HepG2 (cell line): ENCODE measurements around the gene ODAPH. TPM values are rescaled to one million over a fixed set of nuclear protein-coding genes. Genes with fewer than 3 reads are reported as not detected.

Experiments used
- ATAC-seq: fragments of 200-7000 bp; cut with Tn5 transposase; 3 replicates; pipeline ENCODE4 v1.9.1; 2020; ENCODE audit warnings: mild to moderate bottlenecking, moderate library complexity
- BruUV-seq: library from RNA; stranded (reverse); fragments of 400-500 nt; replicated peaks from 2 replicates; lab custom pipeline; 2021; lab: Mats Ljungman, UMichigan
- CTCF ChIA-PET: fragments of 300-600 bp; formaldehyde crosslinking; extraction: SDS; loops from one replicate; lab custom pipeline; 2021; ENCODE audit warnings: low total read pairs, inconsistent platforms, low intra/inter-chr PET ratio; lab: Yijun Ruan, JAX
- POLR2A ChIA-PET: fragments of 350-600 bp; sonication (Branson Sonifier 250); formaldehyde crosslinking; loops from one replicate; lab custom pipeline; 2020; ENCODE audit warnings: antibody characterized with exemption, inconsistent platforms; lab: Yijun Ruan, JAX
- DNase-seq: peaks from one replicate; pipeline ENCODE4 v3.0.0-alpha.2; 2015; ENCODE audit warnings: low spot score
- FAIRE-seq: peaks from 3 replicates; lab custom pipeline; 2011; peaks lifted over from hg19 to GRCh38; lab: Jason Lieb, UNC
- H2AFZ ChIP-seq: one replicate; pipeline ENCODE4 v1.6.1; 2011; ENCODE audit warnings: low read length, inconsistent platforms
- H3K27ac ChIP-seq: fragments of 300-600 bp; 3 replicates; pipeline ENCODE4 v1.8.0; 2011; ENCODE audit warnings: mixed run types, mild to moderate bottlenecking, mixed read lengths, low read length, inconsistent platforms; ENCODE audit not compliant: insufficient read depth; ENCODE audit errors: extremely low read length
- H3K27me3 ChIP-seq, 2 experiments: fragments of 200-600 bp in 1 of 2; 2 replicates in 1 of 2; 3 replicates in 1 of 2; pipeline versions ENCODE4 v1.6.0 to v1.8.0; 2011; ENCODE audit warnings: low read length in 2 of 2, mild to moderate bottlenecking in 2 of 2, moderate library complexity in 2 of 2, inconsistent platforms in 1 of 2; ENCODE audit not compliant: insufficient read depth in 2 of 2, control insufficient read depth in 1 of 2
- H3K36me3 ChIP-seq, 2 experiments: fragments of 200-600 bp in 1 of 2; replicated peaks in 1 of 2; 2 replicates in 1 of 2; 3 replicates in 1 of 2; pipeline versions ENCODE4 v1.5.1 to v1.8.0; 2011; ENCODE audit warnings: low read length in 2 of 2, inconsistent platforms in 1 of 2; ENCODE audit not compliant: insufficient read depth in 2 of 2, control insufficient read depth in 1 of 2
- H3K4me1 ChIP-seq: 2 replicates; pipeline ENCODE4 v1.5.1; 2012; ENCODE audit warnings: low read length, inconsistent platforms; ENCODE audit not compliant: insufficient read depth
- H3K4me2 ChIP-seq: 2 replicates; pipeline ENCODE4 v1.6.0; 2011; ENCODE audit warnings: low read depth, low read length, inconsistent platforms
- H3K4me3 ChIP-seq, 3 experiments: fragments of 200-600 bp in 1 of 3; sonication (generic), shearing (Covaris generic) in 1 of 3; replicated peaks in 1 of 3; 2 replicates each; pipeline ENCODE4 v1.5.1; 2011 to 2016; ENCODE audit warnings: low read length in 3 of 3, inconsistent platforms in 2 of 3, low read depth in 2 of 3, mild to moderate bottlenecking in 2 of 3, control low read depth in 1 of 3, mixed read lengths in 1 of 3; ENCODE audit not compliant: insufficient read depth in 1 of 3
- H3K79me2 ChIP-seq: one replicate; pipeline ENCODE4 v1.6.1; 2011; ENCODE audit warnings: low read length, inconsistent platforms; ENCODE audit not compliant: insufficient read depth
- H3K9ac ChIP-seq: 2 replicates; pipeline ENCODE4 v1.6.0; 2011; ENCODE audit warnings: mild to moderate bottlenecking, low read depth, low read length, inconsistent platforms; ENCODE audit not compliant: insufficient read depth
- H3K9me3 ChIP-seq: 2 replicates; pipeline ENCODE4 v1.5.1; 2012; ENCODE audit warnings: mild to moderate bottlenecking, low read length
- H4K20me1 ChIP-seq: 2 replicates; pipeline ENCODE4 v1.6.0; 2011; ENCODE audit warnings: inconsistent platforms, mild to moderate bottlenecking, low read length, moderate library complexity; ENCODE audit not compliant: insufficient read depth
- ERF ChIP-seq: IDR thresholded peaks from 2 replicates; pipeline ENCODE4 v1.6.1; 2018; ENCODE audit warnings: missing biosample characterization, missing genetic modification reagents
- FOSL1 ChIP-seq: sonication (generic); formaldehyde crosslinking; IDR thresholded peaks from 2 replicates; pipeline ENCODE4 v1.9.0; 2021; ENCODE audit warnings: missing genetic modification reagents, borderline replicate concordance
- HNRNPH1 ChIP-seq: fragments of 200-400 bp; formaldehyde crosslinking; optimal IDR thresholded peaks from 2 replicates; pipeline ENCODE3; 2017; ENCODE audit warnings: mild to moderate bottlenecking, low read depth, low read length
- HNRNPLL ChIP-seq: fragments of 200-400 bp; formaldehyde crosslinking; IDR thresholded peaks from 2 replicates; pipeline ENCODE4 v1.6.1; 2017; ENCODE audit warnings: mild to moderate bottlenecking, low read depth, low read length; ENCODE audit not compliant: poor library complexity, severe bottlenecking
- IRX3 ChIP-seq: sonication (generic); formaldehyde crosslinking; IDR thresholded peaks from 2 replicates; pipeline ENCODE4 v1.8.1; 2023; ENCODE audit warnings: mild to moderate bottlenecking, low read depth, missing genetic modification reagents, borderline replicate concordance
- NCOR1 ChIP-seq: fragments of 200-600 bp; sonication (generic); IDR thresholded peaks from 2 replicates; pipeline ENCODE4 v1.7.0; 2017; ENCODE audit warnings: antibody characterized with exemption, low read length, borderline replicate concordance
- ZNF326 ChIP-seq: sonication (generic); formaldehyde crosslinking; IDR thresholded peaks from 2 replicates; pipeline ENCODE4 v1.4.0; 2020; ENCODE audit warnings: missing genetic modification reagents, borderline replicate concordance
- ZNF678 ChIP-seq: sonication (generic); formaldehyde crosslinking; IDR thresholded peaks from 2 replicates; pipeline ENCODE4 v1.4.0; 2020; ENCODE audit warnings: mild to moderate bottlenecking, missing genetic modification reagents
- ZNF766 ChIP-seq: sonication (generic); formaldehyde crosslinking; IDR thresholded peaks from 2 replicates; pipeline ENCODE4 v1.5.0; 2020; ENCODE audit warnings: missing genetic modification reagents, borderline replicate concordance
- ZNF83 ChIP-seq: sonication (generic); formaldehyde crosslinking; IDR thresholded peaks from 2 replicates; pipeline ENCODE4 v1.4.0; 2020; ENCODE audit warnings: missing genetic modification reagents, mild to moderate bottlenecking, borderline replicate concordance
- WGBS: methylation state at CpG from one replicate; pipeline ENCODE4 v1.1.6; 2017; ENCODE audit warnings: low lambda C conversion rate; 5-methylcytosine and 5-hydroxymethylcytosine counted together
- in situ Hi-C: cut with HindIII; loops from 2 replicates; pipeline ENCODE4 v1.10.0; 2017; ENCODE audit warnings: low pct_unique_long_range_greater_than_20kb; ENCODE audit not compliant: extremely low pct_ligation_motif_present
- intact Hi-C: fragments of 100-400 bp; cut with micrococcal nuclease; formaldehyde crosslinking; loops from one replicate; pipeline ENCODE4 v1.10.0; 2022; ENCODE audit not compliant: unreplicated experiment
- polyA plus RNA-seq, 8 experiments: library from polyadenylated mRNA; depleted of rRNA in 3 of 8; stranded (reverse) in 7 of 8; unstranded in 1 of 8; fragments of >200 nt; fragmentation: Illumina TruSeq in 4 of 8; extraction: Trizol in 4 of 8; gene quantifications; 2 replicates each; pipeline versions ENCODE4 v1.2.1 to v1.2.3, GENCODE V29; 2011 to 2016; ENCODE audit warnings: low read depth in 4 of 8, missing spikeins in 1 of 8, mixed read lengths in 1 of 8; ENCODE audit not compliant: insufficient read depth in 1 of 8
- total RNA-seq, 5 experiments: library from RNA; depleted of rRNA; stranded (reverse); fragments of >200 nt; fragmentation: Illumina TruSeq; extraction: Trizol; gene quantifications; 2 replicates each; pipeline ENCODE4 v1.2.3, GENCODE V29; 2016; ENCODE audit warnings: low read depth in 1 of 5
- TF ChIP-seq, protein P1 (sequence below): sonication (generic); formaldehyde crosslinking; IDR thresholded peaks from 2 replicates; pipeline ENCODE4 v1.9.0; 2021; ENCODE audit warnings: missing genetic modification reagents, borderline replicate concordance
- TF ChIP-seq, protein P2 (sequence below): sonication (generic); formaldehyde crosslinking; IDR thresholded peaks from 2 replicates; pipeline ENCODE4 v1.4.0; 2020; ENCODE audit warnings: mild to moderate bottlenecking, low read depth, missing genetic modification reagents

ODAPH gene
- total and polyA plus RNA-seq, 2 of the 13 experiments (the other 11 are each of a cell fraction or from before 2014, with no cell fraction given) = 0.50 TPM; not detected in 1

DNA sequence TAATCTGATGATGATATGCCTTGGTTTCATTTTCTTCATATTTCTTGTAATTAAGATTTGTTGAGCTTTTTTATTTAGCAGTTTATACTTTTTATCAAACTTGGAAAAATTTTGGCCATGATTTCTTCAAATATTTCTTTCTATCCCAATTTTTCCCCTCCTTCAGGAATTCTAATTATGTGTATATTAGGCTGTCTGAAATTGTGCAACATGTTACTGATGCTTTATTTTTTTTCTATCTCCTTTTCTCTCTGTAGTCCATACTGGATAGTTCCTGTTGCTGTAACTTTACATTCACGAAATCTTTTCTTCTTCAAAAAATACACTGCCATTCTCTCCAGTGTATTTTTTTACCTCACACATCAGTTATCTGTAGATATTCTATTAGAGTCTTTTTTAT lies 30.8 kb upstream of the ODAPH start:
- Histone ChIP-seq H3K36me3 (peaks cover 3 to 41% of the 10 kb centered on the region in 2 experiments; a peak in 4 of 5 replicates), H3K4me1 (no peaks in the 10 kb centered on the region), H3K79me2 (no peaks in the 10 kb centered on the region), H3K4me2 (no peak overlapping the region), H4K20me1 (no peaks in the 10 kb centered on the region), H3K27me3 (no peaks in the 10 kb centered on the region), H3K4me3 (no peak overlapping the region), H2AFZ (no peak overlapping the region), H3K9ac (no peak overlapping the region), H3K9me3 (no peaks in the 10 kb centered on the region), H3K27ac (no peak overlapping the region)
- DNase-seq (no peak), FAIRE-seq (no peak), ATAC-seq (no peak)
- in situ Hi-C loops (no loop called here), intact Hi-C loops (no loop called here)
- BruUV-seq = no TSS peak
- whole genome bisulfite sequencing = 94% methylated on average over 1 of the region's 1 CpG
- TF ChIP-seq, protein P1, sequence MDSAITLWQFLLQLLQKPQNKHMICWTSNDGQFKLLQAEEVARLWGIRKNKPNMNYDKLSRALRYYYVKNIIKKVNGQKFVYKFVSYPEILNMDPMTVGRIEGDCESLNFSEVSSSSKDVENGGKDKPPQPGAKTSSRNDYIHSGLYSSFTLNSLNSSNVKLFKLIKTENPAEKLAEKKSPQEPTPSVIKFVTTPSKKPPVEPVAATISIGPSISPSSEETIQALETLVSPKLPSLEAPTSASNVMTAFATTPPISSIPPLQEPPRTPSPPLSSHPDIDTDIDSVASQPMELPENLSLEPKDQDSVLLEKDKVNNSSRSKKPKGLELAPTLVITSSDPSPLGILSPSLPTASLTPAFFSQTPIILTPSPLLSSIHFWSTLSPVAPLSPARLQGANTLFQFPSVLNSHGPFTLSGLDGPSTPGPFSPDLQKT (CRISPR knock-in tag) = no peak
- no peak for TF ChIP-seq ZNF678 (CRISPR knock-in tag)
- POLR2A ChIA-PET = interaction anchor here (2.5 kb wide), 1 partner anchor 11 kb away, joined by 10 read pairs; the partner anchor contains the start of genes RCHY1 and THAP6
- CTCF ChIA-PET = no interaction called here

- Histone ChIP-seq H3K27ac (no peak overlapping the region), H3K4me1 (no peaks in the 10 kb centered on the region), H3K4me2 (no peak overlapping the region), H3K4me3 (no peak overlapping the region), H3K9ac (no peak overlapping the region), H3K79me2 (no peaks in the 10 kb centered on the region), H3K9me3 (no peaks in the 10 kb centered on the region), H3K27me3 (no peaks in the 10 kb centered on the region), H3K36me3 (peaks cover 3 to 49% of the 10 kb centered on the region in 2 experiments; a peak in 4 of 5 replicates), H4K20me1 (no peaks in the 10 kb centered on the region), H2AFZ (no peak overlapping the region)
- no peak for FAIRE-seq
- CTCF ChIA-PET = no interaction called here
- no peak for DNase-seq
- 100% methylated on average over 1 of the region's 1 CpG for WGBS
- intact Hi-C loops (no loop called here), in situ Hi-C loops (no loop called here)
- POLR2A ChIA-PET = interaction anchor here (2.5 kb wide), 1 partner anchor 12 kb away, joined by 10 read pairs; the partner anchor contains the start of genes RCHY1 and THAP6
- no peak for ATAC-seq
- TF ChIP-seq, protein P2, sequence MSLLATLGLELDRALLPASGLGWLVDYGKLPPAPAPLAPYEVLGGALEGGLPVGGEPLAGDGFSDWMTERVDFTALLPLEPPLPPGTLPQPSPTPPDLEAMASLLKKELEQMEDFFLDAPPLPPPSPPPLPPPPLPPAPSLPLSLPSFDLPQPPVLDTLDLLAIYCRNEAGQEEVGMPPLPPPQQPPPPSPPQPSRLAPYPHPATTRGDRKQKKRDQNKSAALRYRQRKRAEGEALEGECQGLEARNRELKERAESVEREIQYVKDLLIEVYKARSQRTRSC (CRISPR knock-in tag) = no peak
- no peak for TF ChIP-seq ERF (CRISPR knock-in tag)
- TF ChIP-seq ZNF766 (CRISPR knock-in tag) = no peak
- TF ChIP-seq ZNF326 (CRISPR knock-in tag) = no peak
- TF ChIP-seq IRX3 (CRISPR knock-in tag) = no peak
- no peak for TF ChIP-seq HNRNPLL
- no peak for TF ChIP-seq HNRNPH1
- TF ChIP-seq NCOR1 = no peak
- no peak for TF ChIP-seq FOSL1 (CRISPR knock-in tag)
- no peak for TF ChIP-seq ZNF83 (CRISPR knock-in tag)
- BruUV-seq = no TSS peak
Observed at GRCh38 chr4:75525910-75526309, 30.0 kb upstream of the ODAPH start.
